ENCODE results near the gene NRAS. TPM values are rescaled to one million over a fixed set of nuclear protein-coding genes. Genes with fewer than 3 reads are reported as not detected.

The NRAS gene
- total and polyA plus RNA-seq, 2 experiments from 2014 or later: 25.7 to 79.4 TPM

DNA sequence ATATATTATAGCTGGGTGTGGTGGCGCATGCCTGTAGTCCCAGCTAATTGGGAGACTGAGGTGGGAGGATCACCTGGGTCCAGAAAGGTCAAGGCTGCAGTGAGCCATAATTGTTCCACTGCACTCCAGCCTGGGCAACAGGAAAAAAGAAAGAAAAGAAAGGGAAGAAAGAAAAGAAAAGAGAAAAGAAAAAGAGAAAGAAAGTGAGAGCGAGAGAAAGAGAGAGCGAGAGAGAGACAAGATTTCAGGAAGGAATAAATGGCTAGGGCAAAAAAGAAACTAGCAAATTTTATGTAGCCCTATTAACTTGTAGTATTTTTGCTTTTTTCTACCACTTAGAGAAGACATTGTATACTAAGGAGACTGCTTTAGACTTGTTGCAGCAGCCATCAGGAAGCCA, 6.2 kb downstream of the NRAS start:
- TF ChIP-seq EZH2phosphoT487 (IDR thresholded peaks at IDR 0.05; ENCODE audit: low read depth, severe bottlenecking, unreplicated experiment) (no peak), EZH2 (IDR thresholded peaks at IDR 0.05; ENCODE audit: borderline replicate concordance) (no peak)
- TF ChIP-seq, protein P1, sequence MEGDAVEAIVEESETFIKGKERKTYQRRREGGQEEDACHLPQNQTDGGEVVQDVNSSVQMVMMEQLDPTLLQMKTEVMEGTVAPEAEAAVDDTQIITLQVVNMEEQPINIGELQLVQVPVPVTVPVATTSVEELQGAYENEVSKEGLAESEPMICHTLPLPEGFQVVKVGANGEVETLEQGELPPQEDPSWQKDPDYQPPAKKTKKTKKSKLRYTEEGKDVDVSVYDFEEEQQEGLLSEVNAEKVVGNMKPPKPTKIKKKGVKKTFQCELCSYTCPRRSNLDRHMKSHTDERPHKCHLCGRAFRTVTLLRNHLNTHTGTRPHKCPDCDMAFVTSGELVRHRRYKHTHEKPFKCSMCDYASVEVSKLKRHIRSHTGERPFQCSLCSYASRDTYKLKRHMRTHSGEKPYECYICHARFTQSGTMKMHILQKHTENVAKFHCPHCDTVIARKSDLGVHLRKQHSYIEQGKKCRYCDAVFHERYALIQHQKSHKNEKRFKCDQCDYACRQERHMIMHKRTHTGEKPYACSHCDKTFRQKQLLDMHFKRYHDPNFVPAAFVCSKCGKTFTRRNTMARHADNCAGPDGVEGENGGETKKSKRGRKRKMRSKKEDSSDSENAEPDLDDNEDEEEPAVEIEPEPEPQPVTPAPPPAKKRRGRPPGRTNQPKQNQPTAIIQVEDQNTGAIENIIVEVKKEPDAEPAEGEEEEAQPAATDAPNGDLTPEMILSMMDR (IDR thresholded peaks at IDR 0.05; ENCODE audit: poor library complexity): no peak
- Histone ChIP-seq H3K27me3 (no peaks in the 10 kb centered on the region), H3K36me3 (replicated peaks; ENCODE audit: insufficient read depth, low read depth) (no peaks in the 10 kb centered on the region), H3K27ac (no peak overlapping the region), H3K9me3 (ENCODE audit: low read depth) (no peaks in the 10 kb centered on the region), H3K4me1 (ENCODE audit: insufficient read depth) (peaks cover 8% of the 10 kb centered on the region), H3K9me2 (replicated peaks; ENCODE audit: insufficient read depth) (no peaks in the 10 kb centered on the region), H3K4me2 (no peak overlapping the region), H2AFZ (no peak overlapping the region), H4K20me1 (ENCODE audit: insufficient read depth, poor library complexity, severe bottlenecking) (no peaks in the 10 kb centered on the region), H3K79me2 (peaks cover 25% of the 10 kb centered on the region), H3K4me3 (no peak overlapping the region)
- DNase-seq (ENCODE audit: low spot score): no peak
- 93% methylated on average over 3 of the region's 3 CpGs for WGBS (ENCODE audit: low lambda C conversion rate, missing lambda C conversion rate)

DNA sequence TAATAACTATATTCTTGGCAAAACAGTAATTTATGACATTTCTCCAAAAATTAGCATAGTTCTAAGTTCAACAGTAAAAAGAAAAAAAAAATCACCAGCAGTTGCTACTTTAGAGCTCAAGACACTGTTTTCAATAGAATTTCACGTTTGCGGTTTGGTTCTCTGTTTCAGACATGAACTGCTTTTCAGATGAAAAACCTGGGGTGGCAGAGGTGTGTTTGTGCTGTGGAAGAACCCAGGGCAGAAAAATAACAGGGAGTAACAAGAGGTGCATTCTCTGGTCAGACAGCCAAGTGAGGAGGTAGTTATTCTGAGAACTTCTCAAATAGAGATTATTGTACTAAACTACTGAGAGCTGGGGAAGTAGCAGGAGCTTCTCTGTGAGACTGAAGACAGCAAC, 9.0 kb downstream of the NRAS start:
- DNase-seq (ENCODE audit: low spot score): no peak
- no peaks in the 10 kb centered on the region for H3K9me2 ChIP-seq (replicated peaks; ENCODE audit: insufficient read depth)
- H3K36me3 ChIP-seq (replicated peaks; ENCODE audit: insufficient read depth, low read depth): no peaks in the 10 kb centered on the region
- H2AFZ ChIP-seq: no peak overlapping the region
- H3K79me2 ChIP-seq: no peaks in the 10 kb centered on the region
- TF ChIP-seq EZH2phosphoT487 (IDR thresholded peaks at IDR 0.05; ENCODE audit: low read depth, severe bottlenecking, unreplicated experiment) (no peak), EZH2 (IDR thresholded peaks at IDR 0.05; ENCODE audit: borderline replicate concordance) (no peak)
- TF ChIP-seq, protein P1 (IDR thresholded peaks at IDR 0.05; ENCODE audit: poor library complexity): no peak
- no peaks in the 10 kb centered on the region for H3K4me1 ChIP-seq (ENCODE audit: insufficient read depth)
- no peak overlapping the region for H3K27ac ChIP-seq
- WGBS (ENCODE audit: low lambda C conversion rate, missing lambda C conversion rate): 95% methylated on average over 2 of the region's 2 CpGs
- H4K20me1 ChIP-seq (ENCODE audit: insufficient read depth, poor library complexity, severe bottlenecking): no peaks in the 10 kb centered on the region
- no peaks in the 10 kb centered on the region for H3K9me3 ChIP-seq (ENCODE audit: low read depth)
- H3K27me3 ChIP-seq: no peaks in the 10 kb centered on the region
- H3K4me3 ChIP-seq: no peak overlapping the region
- H3K4me2 ChIP-seq: no peak overlapping the region

DNA sequence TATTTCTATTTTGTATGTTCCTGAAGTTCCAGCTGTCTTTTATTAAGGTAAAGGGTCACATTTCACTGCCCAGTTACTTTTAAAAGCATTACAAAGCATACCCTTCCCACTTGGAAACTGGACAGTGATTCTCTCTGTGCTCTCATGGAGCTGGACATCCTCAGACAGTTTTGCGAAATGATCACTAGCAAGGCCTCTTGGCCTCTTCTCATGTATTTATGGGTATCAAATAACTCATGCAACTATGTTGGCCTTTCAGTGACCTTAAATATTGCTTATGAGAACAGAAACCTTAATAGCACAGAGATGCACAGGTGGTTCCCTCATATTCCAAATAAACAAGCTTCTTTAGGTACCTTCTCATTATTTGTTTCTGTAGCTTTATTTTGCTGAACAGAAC, 13.3 kb downstream of the NRAS start:
- no peak overlapping the region for H3K27ac ChIP-seq

More for the DNA sequence above, 13.3 kb downstream of the NRAS start:
- TF ChIP-seq, protein P1 (IDR thresholded peaks at IDR 0.05; ENCODE audit: poor library complexity): no peak
- TF ChIP-seq EZH2phosphoT487 (IDR thresholded peaks at IDR 0.05; ENCODE audit: low read depth, severe bottlenecking, unreplicated experiment) (no peak), EZH2 (IDR thresholded peaks at IDR 0.05; ENCODE audit: borderline replicate concordance) (no peak)
- Histone ChIP-seq H3K27me3 (no peaks in the 10 kb centered on the region), H3K79me2 (no peaks in the 10 kb centered on the region), H3K4me3 (no peak overlapping the region), H3K9me2 (replicated peaks; ENCODE audit: insufficient read depth) (no peaks in the 10 kb centered on the region), H3K36me3 (replicated peaks; ENCODE audit: insufficient read depth, low read depth) (no peaks in the 10 kb centered on the region), H2AFZ (no peak overlapping the region), H3K9me3 (ENCODE audit: low read depth) (no peaks in the 10 kb centered on the region), H3K4me2 (no peak overlapping the region), H3K4me1 (ENCODE audit: insufficient read depth) (no peaks in the 10 kb centered on the region), H4K20me1 (ENCODE audit: insufficient read depth, poor library complexity, severe bottlenecking) (no peaks in the 10 kb centered on the region)
- 79% methylated on average over 1 of the region's 1 CpG for whole genome bisulfite sequencing (ENCODE audit: low lambda C conversion rate, missing lambda C conversion rate)
- no peak for DNase-seq (ENCODE audit: low spot score)
